ENCODE results near the gene ENTPD6. TPM values are rescaled to one million over a fixed set of nuclear protein-coding genes. Genes with fewer than 3 reads are reported as not detected.

The ENTPD6 gene
- total RNA-seq, 2 experiments from 2014 or later: 39.4 to 42.8 TPM

- DNase-seq (no peak), ATAC-seq (no peak)
- no peak for TF ChIP-seq CTCF (IDR thresholded peaks at IDR 0.05)
- Mint-ChIP-seq H3K4me1 (ENCODE audit: low read depth) (peaks cover 6% of the 10 kb centered on the region), H3K4me3 (no peak overlapping the region), H3K36me3 (ENCODE audit: low read depth) (peaks cover 7% of the 10 kb centered on the region), H3K27ac (no peak overlapping the region), H3K9me3 (no peaks in the 10 kb centered on the region), H3K27me3 (no peaks in the 10 kb centered on the region)
- intact Hi-C loops (cut with micrococcal nuclease): no loop called here
- POLR2A ChIA-PET: no interaction called here
- CTCF ChIA-PET: no interaction called here
These were observed 23.0 kb downstream of the ENTPD6 start for GRCh38 chr20:25218492-25218891.

GRCh38 chr20:25219365-25219764 lies 23.9 kb downstream of the ENTPD6 start:
- ChIA-PET POLR2A (no interaction called here), CTCF (no interaction called here)
- Mint-ChIP-seq H3K4me3 (no peak overlapping the region), H3K27me3 (no peaks in the 10 kb centered on the region), H3K4me1 (ENCODE audit: low read depth) (peaks cover 9% of the 10 kb centered on the region), H3K9me3 (no peaks in the 10 kb centered on the region), H3K36me3 (ENCODE audit: low read depth) (peaks cover 7% of the 10 kb centered on the region), H3K27ac (no peak overlapping the region)
- ATAC-seq (no peak), DNase-seq (no peak)
- intact Hi-C loops (cut with micrococcal nuclease): no loop called here
- TF ChIP-seq CTCF (IDR thresholded peaks at IDR 0.05): no peak

- intact Hi-C loops (cut with micrococcal nuclease): no loop called here
- ATAC-seq (no peak), DNase-seq (peak; percentile 40)
- POLR2A ChIA-PET: no interaction called here
- CTCF ChIA-PET: interaction anchor here (0.9 to 1.0 kb wide), 2 partner anchors 12 to 226 kb away, joined by 3 to 4 read pairs; no protein-coding TSS in a partner anchor
- Mint-ChIP-seq H3K9me3 (no peaks in the 10 kb centered on the region), H3K27me3 (no peaks in the 10 kb centered on the region), H3K4me1 (ENCODE audit: low read depth) (peaks cover 9% of the 10 kb centered on the region), H3K27ac (no peak overlapping the region), H3K36me3 (ENCODE audit: low read depth) (peaks cover 7% of the 10 kb centered on the region), H3K4me3 (no peak overlapping the region)
- TF ChIP-seq CTCF (IDR thresholded peaks at IDR 0.05): peak; percentile 34
These were observed 24.7 kb downstream of the ENTPD6 start for GRCh38 chr20:25220021-25220730.

GRCh38 chr20:25220810-25221591 lies 25.5 kb downstream of the ENTPD6 start:
- CTCF ChIA-PET: interaction anchor here (0.9 to 1.0 kb wide), 4 partner anchors 13 to 227 kb away, joined by 3 to 4 read pairs (median 3); no protein-coding TSS in a partner anchor
- intact Hi-C loops (cut with micrococcal nuclease): no loop called here
- H3K27me3 Mint-ChIP-seq: no peaks in the 10 kb centered on the region
- peak overlapping the region; percentile 38 for H3K27ac Mint-ChIP-seq
- POLR2A ChIA-PET: no interaction called here
- ATAC-seq (no peak), DNase-seq (no peak)
- no peak overlapping the region for H3K4me3 Mint-ChIP-seq
- TF ChIP-seq CTCF (IDR thresholded peaks at IDR 0.05): no peak
- H3K4me1 Mint-ChIP-seq (ENCODE audit: low read depth): peaks cover 9% of the 10 kb centered on the region
- H3K36me3 Mint-ChIP-seq (ENCODE audit: low read depth): peaks cover under 1% of the 10 kb centered on the region
- H3K9me3 Mint-ChIP-seq: no peaks in the 10 kb centered on the region

Data from activated CD8-positive, alpha-beta T cell treated with anti-CD3 and anti-CD28 coated beads for 36 hours (primary cell).